ENCODE measurements around the gene ZNF653. TPM values are rescaled to one million over a fixed set of nuclear protein-coding genes. Genes with fewer than 3 reads are reported as not detected.
A peak's percentile ranks its signal among the peaks of the same experiment; 100 is the strongest.
"Not testable (repeated sequence)": the region's sequence is repeated elsewhere in the genome, so short reads cannot be mapped to it uniquely, and the experiment has no call there.

Gene ZNF653
- total and polyA plus RNA-seq, 5 experiments from 2014 or later: 1.4 to 18.1 (median 2.9) TPM

- peaks cover 11 to 40% (median 26%) of the 10 kb centered on the region in 5 donors for H3K27me3 Mint-ChIP-seq
- peaks cover 9 to 29% (median 23%) of the 10 kb centered on the region in 4 donors for H3K4me1 Mint-ChIP-seq
- ATAC-seq (no peak), DNase-seq (peak in 1 of 10 donors; percentile 33)
- POLR2A ChIA-PET: interaction anchor here (0.6 kb wide), 1 partner anchor 1683 kb away, joined by 6 read pairs; no protein-coding TSS in a partner anchor
- peaks cover 0 to 6% (median 3%) of the 10 kb centered on the region in 3 donors for H3K36me3 Mint-ChIP-seq
- peak overlapping the region in 6 of 10 donors; percentile 1 to 70 (median 40) for H3K4me3 Mint-ChIP-seq
- H3K27ac Mint-ChIP-seq: peak overlapping the region in 2 of 10 donors; percentile 51 to 71
- H3K9me3 Mint-ChIP-seq: peaks cover 0 to 3% (median 0%) of the 10 kb centered on the region in 9 donors
These were observed 26.3 kb downstream of the ZNF653 start for GRCh38 chr19:11479090-11479897.

GRCh38 chr19:11478167-11479089 lies 27.2 kb downstream of the ZNF653 start:
- DNase-seq (no peak), ATAC-seq (no peak)
- Mint-ChIP-seq H3K27ac (no peak overlapping the region), H3K27me3 (peaks cover 11 to 40% (median 26%) of the 10 kb centered on the region in 5 donors), H3K9me3 (peaks cover 0 to 3% (median 0%) of the 10 kb centered on the region in 9 donors), H3K4me1 (peaks cover 9 to 29% (median 22%) of the 10 kb centered on the region in 4 donors), H3K4me3 (peak overlapping the region in 5 of 10 donors; percentile 18 to 70 (median 29)), H3K36me3 (peaks cover 0 to 2% (median 0%) of the 10 kb centered on the region in 3 donors)
- POLR2A ChIA-PET: no interaction called here

GRCh38 chr19:11475861-11476260 lies 29.8 kb downstream of the ZNF653 start:
- DNase-seq (no peak), ATAC-seq (no peak)
- Mint-ChIP-seq H3K36me3 (no peaks in the 10 kb centered on the region), H3K27ac (no peak overlapping the region), H3K4me1 (peaks cover 0 to 8% (median 7%) of the 10 kb centered on the region in 4 donors), H3K4me3 (no peak overlapping the region), H3K27me3 (peaks cover 10 to 29% (median 23%) of the 10 kb centered on the region in 5 donors), H3K9me3 (peaks cover 0 to 3% (median 0%) of the 10 kb centered on the region in 9 donors)
- POLR2A ChIA-PET: no interaction called here

- H3K4me3 Mint-ChIP-seq, POLR2A ChIA-PET, DNase-seq, ATAC-seq, H3K9me3 Mint-ChIP-seq, H3K4me1 Mint-ChIP-seq, H3K27ac Mint-ChIP-seq, H3K36me3 Mint-ChIP-seq: not testable (repeated sequence)
- H3K27me3 Mint-ChIP-seq: peaks cover 10 to 31% (median 23%) of the 10 kb centered on the region in 5 donors
These were observed 30.3 kb downstream of the ZNF653 start for GRCh38 chr19:11475343-11475742.

GRCh38 chr19:11473725-11474124 lies 31.9 kb downstream of the ZNF653 start:
- H3K27ac Mint-ChIP-seq: no peak overlapping the region
- no peak overlapping the region for H3K4me3 Mint-ChIP-seq
- H3K4me1 Mint-ChIP-seq: peaks cover 0 to 3% (median under 1%) of the 10 kb centered on the region in 4 donors
- no peak for DNase-seq
- no peaks in the 10 kb centered on the region for H3K36me3 Mint-ChIP-seq
- POLR2A ChIA-PET: interaction anchor here (0.6 kb wide), 1 partner anchor 164 kb away, joined by 4 read pairs; no protein-coding TSS in a partner anchor
- peaks cover 6 to 30% (median 18%) of the 10 kb centered on the region in 5 donors for H3K27me3 Mint-ChIP-seq
- no peak for ATAC-seq
- no peaks in the 10 kb centered on the region for H3K9me3 Mint-ChIP-seq

GRCh38 chr19:11468266-11468845 lies 37.3 kb downstream of the ZNF653 start:
- peaks cover 4 to 20% (median 6%) of the 10 kb centered on the region in 5 donors for H3K27me3 Mint-ChIP-seq
- H3K4me3 Mint-ChIP-seq, H3K27ac Mint-ChIP-seq, H3K9me3 Mint-ChIP-seq, H3K4me1 Mint-ChIP-seq, DNase-seq, ATAC-seq, H3K36me3 Mint-ChIP-seq, POLR2A ChIA-PET: not testable (repeated sequence)

GRCh38 chr19:11465600-11465999 lies 40.0 kb downstream of the ZNF653 start:
- Mint-ChIP-seq H3K27ac (no peak overlapping the region), H3K36me3 (no peaks in the 10 kb centered on the region), H3K9me3 (no peaks in the 10 kb centered on the region), H3K27me3 (peaks cover 1 to 14% (median 2%) of the 10 kb centered on the region in 5 donors), H3K4me1 (no peaks in the 10 kb centered on the region), H3K4me3 (no peak overlapping the region)
- ATAC-seq: no peak
- POLR2A ChIA-PET: no interaction called here
- DNase-seq: no peak

- Mint-ChIP-seq H3K4me1 (no peaks in the 10 kb centered on the region), H3K4me3 (no peak overlapping the region), H3K36me3 (no peaks in the 10 kb centered on the region), H3K9me3 (no peaks in the 10 kb centered on the region), H3K27ac (no peak overlapping the region), H3K27me3 (peaks cover 5 to 20% (median 11%) of the 10 kb centered on the region in 5 donors)
- DNase-seq (no peak), ATAC-seq (no peak)
- POLR2A ChIA-PET: no interaction called here
These were observed 41.0 kb downstream of the ZNF653 start for GRCh38 chr19:11464333-11465265.

GRCh38 chr19:11463391-11463790 lies 42.2 kb downstream of the ZNF653 start:
- ATAC-seq (peak in 1 of 2 donors; percentile 33), DNase-seq (no peak)
- H3K27me3 Mint-ChIP-seq: peaks cover 5 to 25% (median 13%) of the 10 kb centered on the region in 5 donors
- peak overlapping the region in 1 of 10 donors; percentile 16 for H3K27ac Mint-ChIP-seq
- POLR2A ChIA-PET: interaction anchor here (0.7 kb wide), 1 partner anchor 115 kb away, joined by 5 read pairs; no protein-coding TSS in a partner anchor
- peaks cover 0 to under 1% (median 0%) of the 10 kb centered on the region in 4 donors for H3K4me1 Mint-ChIP-seq
- H3K4me3 Mint-ChIP-seq: no peak overlapping the region
- H3K9me3 Mint-ChIP-seq: no peaks in the 10 kb centered on the region
- H3K36me3 Mint-ChIP-seq: no peaks in the 10 kb centered on the region

- peaks cover 0 to 3% (median 0%) of the 10 kb centered on the region in 4 donors for H3K4me1 Mint-ChIP-seq
- peaks cover 3 to 29% (median 15%) of the 10 kb centered on the region in 5 donors for H3K27me3 Mint-ChIP-seq
- H3K4me3 Mint-ChIP-seq: no peak overlapping the region
- H3K36me3 Mint-ChIP-seq: no peaks in the 10 kb centered on the region
- H3K9me3 Mint-ChIP-seq: no peaks in the 10 kb centered on the region
- no peak for DNase-seq
- no peak for ATAC-seq
- POLR2A ChIA-PET: no interaction called here
- H3K27ac Mint-ChIP-seq: no peak overlapping the region
These were observed 44.2 kb downstream of the ZNF653 start for GRCh38 chr19:11461453-11461852.

- H3K9me3 Mint-ChIP-seq: no peaks in the 10 kb centered on the region
- H3K27me3 Mint-ChIP-seq: peaks cover 3 to 29% (median 15%) of the 10 kb centered on the region in 5 donors
These were observed 45.4 kb downstream of the ZNF653 start for GRCh38 chr19:11460207-11460606.

More at GRCh38 chr19:11460207-11460606, 45.4 kb downstream of the ZNF653 start:
- no peak for ATAC-seq
- POLR2A ChIA-PET: no interaction called here
- Mint-ChIP-seq H3K4me1 (peaks cover 0 to 3% (median 0%) of the 10 kb centered on the region in 4 donors), H3K27ac (peak overlapping the region in 1 of 10 donors; percentile 65), H3K4me3 (no peak overlapping the region), H3K36me3 (no peaks in the 10 kb centered on the region)
- no peak for DNase-seq
